Ovary (tissue), 3 donors: Measurements from ENCODE around the gene MTCH2.

Experiments
- CTCF ChIP-seq, 3 donors: fragments of 450-650 bp in 2 of 3; fragments of 200-600 bp in 1 of 3; IDR thresholded peaks; one replicate each; pipeline versions ENCODE4 v1.5.1 to v1.8.0; 2016 to 2022; ENCODE audit warnings: antibody characterized with exemption in 3 of 3, mild to moderate bottlenecking in 1 of 3
- EP300 ChIP-seq: sonication (generic); formaldehyde crosslinking; IDR thresholded peaks from one replicate; pipeline ENCODE4 v1.6.1; 2017; ENCODE audit warnings: antibody characterized with exemption
- POLR2A ChIP-seq: fragments of 450-650 bp; IDR thresholded peaks from one replicate; pipeline ENCODE4 v1.6.1; 2017; ENCODE audit warnings: antibody characterized with exemption, mild to moderate bottlenecking, moderate library complexity
- donor health status: DM: no; HTN: no; CAD: no.

GRCh38 chr11:47606731-47607130, 35.6 kb downstream of the MTCH2 start:
- TF ChIP-seq POLR2A (no peak), CTCF (IDR thresholded peaks at IDR 0.05) (no peak), EP300 (no peak)
